Gastroesophageal sphincter (tissue), 3 donors: Measurements from ENCODE around the gene CCDC195.

Experiments
- CTCF ChIP-seq, 4 experiments: fragments of 200-600 bp in 2 of 4; fragments of 450-650 bp in 2 of 4; sonication (generic) in 1 of 4; IDR thresholded peaks; one replicate each; pipeline ENCODE4 v1.5.1; 2017 to 2019; ENCODE audit warnings: antibody characterized with exemption in 4 of 4, mild to moderate bottlenecking in 2 of 4, moderate library complexity in 2 of 4
- POLR2A ChIP-seq, 2 donors: fragments of 450-650 bp; IDR thresholded peaks; one replicate each; pipeline ENCODE4 v1.6.1; 2017; ENCODE audit warnings: antibody characterized with exemption in 2 of 2, mild to moderate bottlenecking in 2 of 2, moderate library complexity in 1 of 2

DNA sequence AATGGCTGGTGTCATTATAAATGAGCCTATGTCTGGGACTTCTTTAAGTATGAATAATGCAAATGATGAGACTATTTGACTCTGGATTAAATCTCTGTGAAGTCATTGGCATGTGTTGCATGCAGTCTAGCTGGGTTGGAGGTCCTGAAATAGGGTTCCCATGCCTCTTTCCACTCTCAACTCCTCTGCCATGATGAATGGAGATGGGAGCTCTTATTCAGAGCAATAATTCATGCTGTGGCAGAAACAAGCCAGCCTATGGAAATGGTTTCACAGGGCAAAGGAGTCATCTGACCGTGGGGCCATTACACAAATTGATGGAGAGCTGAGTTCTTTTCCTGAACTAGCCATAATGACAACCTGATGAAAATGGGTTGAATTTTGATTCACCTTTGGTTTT, 15.5 kb upstream of the CCDC195 start:
- TF ChIP-seq CTCF (IDR thresholded peaks at IDR 0.05), result no peak
- TF ChIP-seq POLR2A (IDR thresholded peaks at IDR 0.05), result no peak
